A673 (cell line): ENCODE results near the gene BCAS1. TPM values are rescaled to one million over a fixed set of nuclear protein-coding genes. Genes with fewer than 3 reads are reported as not detected.

Source experiments
- BruUV-seq: library from RNA; stranded (reverse); fragments of 400-500 nt; replicated peaks from 2 replicates; lab custom pipeline; 2021; lab: Mats Ljungman, UMichigan
- CTCF ChIA-PET: fragments of 300-600 bp; sonication (Branson Sonifier 250); formaldehyde crosslinking; loops from one replicate; lab custom pipeline; 2022; ENCODE audit warnings: antibody characterized with exemption; lab: Charles Lee
- POLR2A ChIA-PET: fragments of 300-600 bp; sonication (Branson Sonifier 250); formaldehyde crosslinking; loops from one replicate; lab custom pipeline; 2022; ENCODE audit warnings: antibody characterized with exemption; ENCODE audit not compliant: low non-redundant PET; lab: Charles Lee
- DNase-seq: peaks from one replicate; pipeline ENCODE4 v3.0.0-alpha.2; 2015; ENCODE audit warnings: low spot score
- H3K27ac ChIP-seq: fragments of 200-600 bp; sonication (generic); 2 replicates; pipeline ENCODE4 v1.5.1; 2016; ENCODE audit warnings: mixed run types, low read depth, mild to moderate bottlenecking, mixed read lengths, antibody characterized with exemption, low read length; ENCODE audit not compliant: poor library complexity, severe bottlenecking
- H3K27me3 ChIP-seq: fragments of 200-600 bp; sonication (generic); replicated peaks from 2 replicates; pipeline ENCODE4 v1.6.1; 2017; ENCODE audit warnings: mixed run types, low read depth, mild to moderate bottlenecking, mixed read lengths, antibody characterized with exemption, low read length; ENCODE audit not compliant: insufficient read depth, poor library complexity
- H3K36me3 ChIP-seq: fragments of 200-600 bp; sonication (generic); 2 replicates; pipeline ENCODE4 v1.6.1; 2016; ENCODE audit warnings: mixed run types, mild to moderate bottlenecking, mixed read lengths, antibody characterized with exemption, low read length; ENCODE audit not compliant: insufficient read depth, poor library complexity, severe bottlenecking
- H3K4me1 ChIP-seq: fragments of 200-600 bp; sonication (generic); 2 replicates; pipeline ENCODE4 v1.6.1; 2017; ENCODE audit warnings: mixed run types, mild to moderate bottlenecking, mixed read lengths, antibody characterized with exemption, low read length; ENCODE audit not compliant: insufficient read depth, poor library complexity, severe bottlenecking
- H3K4me3 ChIP-seq: fragments of 200-600 bp; sonication (generic); 2 replicates; pipeline ENCODE4 v1.5.1; 2016; ENCODE audit warnings: low read depth, mixed run types, mild to moderate bottlenecking, mixed read lengths, low read length; ENCODE audit not compliant: poor library complexity, severe bottlenecking
- H3K9me3 ChIP-seq: fragments of 200-600 bp; sonication (generic); 2 replicates; pipeline ENCODE4 v1.6.1; 2016; ENCODE audit warnings: mixed run types, low read depth, mild to moderate bottlenecking, mixed read lengths, antibody characterized with exemption, low read length; ENCODE audit not compliant: poor library complexity, severe bottlenecking
- EZH2 ChIP-seq: fragments of 200-600 bp; sonication (generic); IDR thresholded peaks from 2 replicates; pipeline ENCODE4 v1.6.1; 2017; ENCODE audit warnings: borderline replicate concordance, low read depth, mild to moderate bottlenecking, mixed read lengths, antibody characterized with exemption, low read length; ENCODE audit not compliant: poor library complexity, severe bottlenecking
- intact Hi-C: fragments of 100-400 bp; cut with micrococcal nuclease; formaldehyde crosslinking; loops from one replicate; pipeline ENCODE4 v1.10.0; 2022; ENCODE audit not compliant: unreplicated experiment
- total RNA-seq: library from RNA; stranded (reverse); gene quantifications from 2 replicates; pipeline ENCODE4 v1.2.3, GENCODE V29; 2021
- TF ChIP-seq, protein P1 (sequence below): fragments of 300-800, 200-600 bp; sonication (generic); conservative IDR thresholded peaks from 2 replicates; pipeline ENCODE4 v1.5.1; 2017; ENCODE audit warnings: low read depth, mild to moderate bottlenecking, antibody characterized with exemption, low read length, moderate library complexity, mixed read lengths

Gene BCAS1
- total RNA-seq, 1 experiment from 2014 or later = 1.4 TPM

DNA sequence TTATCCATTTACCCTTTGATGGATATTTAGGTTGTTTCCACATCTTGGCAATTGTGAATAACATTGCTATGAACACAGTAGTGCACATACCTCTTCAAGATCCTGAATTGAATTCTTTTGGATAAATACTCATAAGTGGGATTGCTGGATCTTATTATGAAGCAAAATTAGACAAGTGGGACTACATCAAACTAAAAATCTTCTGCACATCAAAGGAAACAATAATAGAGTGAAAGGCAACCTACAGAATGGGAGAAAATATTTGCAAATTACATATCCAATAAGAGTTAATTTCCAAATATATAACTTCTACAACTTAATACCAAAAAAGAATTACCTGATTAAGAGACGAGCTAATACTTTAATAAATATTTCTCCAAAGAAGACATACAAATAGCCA lies 38.4 kb upstream of the BCAS1 start:
- Histone ChIP-seq H3K27ac (no peak overlapping the region), H3K9me3 (no peaks in the 10 kb centered on the region), H3K4me3 (no peak overlapping the region), H3K27me3 (no peaks in the 10 kb centered on the region), H3K36me3 (no peaks in the 10 kb centered on the region), H3K4me1 (no peaks in the 10 kb centered on the region)
- no peak for DNase-seq
- intact Hi-C loops = no loop called here
- no TSS peak for BruUV-seq
- TF ChIP-seq EZH2 = no peak
- TF ChIP-seq, protein P1, sequence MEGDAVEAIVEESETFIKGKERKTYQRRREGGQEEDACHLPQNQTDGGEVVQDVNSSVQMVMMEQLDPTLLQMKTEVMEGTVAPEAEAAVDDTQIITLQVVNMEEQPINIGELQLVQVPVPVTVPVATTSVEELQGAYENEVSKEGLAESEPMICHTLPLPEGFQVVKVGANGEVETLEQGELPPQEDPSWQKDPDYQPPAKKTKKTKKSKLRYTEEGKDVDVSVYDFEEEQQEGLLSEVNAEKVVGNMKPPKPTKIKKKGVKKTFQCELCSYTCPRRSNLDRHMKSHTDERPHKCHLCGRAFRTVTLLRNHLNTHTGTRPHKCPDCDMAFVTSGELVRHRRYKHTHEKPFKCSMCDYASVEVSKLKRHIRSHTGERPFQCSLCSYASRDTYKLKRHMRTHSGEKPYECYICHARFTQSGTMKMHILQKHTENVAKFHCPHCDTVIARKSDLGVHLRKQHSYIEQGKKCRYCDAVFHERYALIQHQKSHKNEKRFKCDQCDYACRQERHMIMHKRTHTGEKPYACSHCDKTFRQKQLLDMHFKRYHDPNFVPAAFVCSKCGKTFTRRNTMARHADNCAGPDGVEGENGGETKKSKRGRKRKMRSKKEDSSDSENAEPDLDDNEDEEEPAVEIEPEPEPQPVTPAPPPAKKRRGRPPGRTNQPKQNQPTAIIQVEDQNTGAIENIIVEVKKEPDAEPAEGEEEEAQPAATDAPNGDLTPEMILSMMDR = no peak
- CTCF ChIA-PET = no interaction called here
- POLR2A ChIA-PET = no interaction called here

- Histone ChIP-seq H3K27me3 (no peaks in the 10 kb centered on the region), H3K4me1 (no peaks in the 10 kb centered on the region), H3K9me3 (no peaks in the 10 kb centered on the region), H3K36me3 (no peaks in the 10 kb centered on the region), H3K27ac (no peak overlapping the region), H3K4me3 (no peak overlapping the region)
- ChIA-PET POLR2A (no interaction called here), CTCF (no interaction called here)
- TF ChIP-seq, protein P1 = no peak
- no peak for TF ChIP-seq EZH2
- BruUV-seq = no TSS peak
- intact Hi-C loops = no loop called here
- DNase-seq = no peak
Observed at GRCh38 chr20:54108326-54108642, 37.9 kb upstream of the BCAS1 start.

- CTCF ChIA-PET = no interaction called here
- TF ChIP-seq, protein P1 = no peak
- TF ChIP-seq EZH2 = no peak
- Histone ChIP-seq H3K4me1 (no peaks in the 10 kb centered on the region), H3K9me3 (no peaks in the 10 kb centered on the region), H3K4me3 (no peak overlapping the region), H3K27me3 (no peaks in the 10 kb centered on the region), H3K27ac (no peak overlapping the region), H3K36me3 (no peaks in the 10 kb centered on the region)
- intact Hi-C loops = no loop called here
- BruUV-seq = no TSS peak
- no peak for DNase-seq
- POLR2A ChIA-PET = no interaction called here
Observed at GRCh38 chr20:54107600-54108325, 37.4 kb upstream of the BCAS1 start.
